H1 (cell line): ENCODE data around the gene RNF149. TPM values are rescaled to one million over a fixed set of nuclear protein-coding genes. Genes with fewer than 3 reads are reported as not detected.

Experiments used
- CBX8 ChIP-seq: fragments of 300-800, 300-1000 bp; sonication (generic); IDR thresholded peaks from 2 replicates; pipeline ENCODE4 v1.7.1; 2016; ENCODE audit warnings: low read depth, low read length, borderline replicate concordance
- CHD7 ChIP-seq: fragments of 300-600 bp; sonication (generic); IDR thresholded peaks from 2 replicates; pipeline ENCODE4 v1.7.1; 2012; ENCODE audit warnings: low read length, moderate library complexity, mild to moderate bottlenecking, inconsistent platforms; ENCODE audit not compliant: insufficient replicate concordance
- EZH2 ChIP-seq: fragments of 200-600 bp; sonication (generic); IDR thresholded peaks from 2 replicates; pipeline ENCODE4 v1.7.1; 2012; ENCODE audit warnings: low read depth, mild to moderate bottlenecking, moderate library complexity, low read length, inconsistent platforms; ENCODE audit not compliant: severe bottlenecking
- JUND ChIP-seq: IDR thresholded peaks from 2 replicates; pipeline ENCODE4 v1.6.1; 2011; ENCODE audit warnings: mild to moderate bottlenecking, improper control_type of control experiment, low read length
- MAFK ChIP-seq: IDR thresholded peaks from 2 replicates; pipeline ENCODE4 v1.6.1; 2012; ENCODE audit warnings: low read depth, mild to moderate bottlenecking, improper control_type of control experiment, low read length
- POLR2AphosphoS5 ChIP-seq: IDR thresholded peaks from 2 replicates; pipeline ENCODE4 v1.6.1; 2011; ENCODE audit warnings: low read depth, low read length
- RAD21 ChIP-seq, 2 experiments: IDR thresholded peaks in 1 of 2; conservative IDR thresholded peaks in 1 of 2; 2 replicates each; pipeline ENCODE4 v1.6.1; 2011; ENCODE audit warnings: low read depth in 2 of 2, low read length in 2 of 2, improper control_type of control experiment in 1 of 2, inconsistent platforms in 1 of 2, mild to moderate bottlenecking in 1 of 2, moderate library complexity in 1 of 2
- RFX5 ChIP-seq: IDR thresholded peaks from 2 replicates; pipeline ENCODE4 v1.6.1; 2011; ENCODE audit warnings: low read depth, low read length, improper control_type of control experiment, borderline replicate concordance
- SP1 ChIP-seq: IDR thresholded peaks from 2 replicates; pipeline ENCODE4 v1.6.1; 2011; ENCODE audit warnings: low read depth, low read length
- SRF ChIP-seq: IDR thresholded peaks from 2 replicates; pipeline ENCODE4 v1.6.1; 2011; ENCODE audit warnings: mild to moderate bottlenecking, low read depth, low read length, moderate library complexity
- TAF7 ChIP-seq: optimal IDR thresholded peaks from 2 replicates; pipeline ENCODE3; 2011; ENCODE audit warnings: low read depth, mild to moderate bottlenecking, inconsistent platforms, low read length, moderate library complexity, borderline replicate concordance
- TCF12 ChIP-seq: IDR thresholded peaks from 2 replicates; pipeline ENCODE4 v1.6.1; 2011; ENCODE audit warnings: low read depth, mild to moderate bottlenecking, low read length
- YY1 ChIP-seq: IDR thresholded peaks from 2 replicates; pipeline ENCODE4 v1.6.1; 2011; ENCODE audit warnings: low read depth, mild to moderate bottlenecking, low read length
- polyA plus RNA-seq, 7 experiments: library from polyadenylated mRNA; depleted of rRNA in 3 of 7; stranded (reverse) in 5 of 7; unstranded in 2 of 7; fragments of >200 nt in 5 of 7; fragments of 200-250 nt in 2 of 7; gene quantifications; 1 replicate in 5 of 7; 2 replicates in 1 of 7; 4 replicates in 1 of 7; pipeline versions ENCODE4 v1.2.1 to v1.2.3, GENCODE V29; 2011 to 2013; ENCODE audit warnings: missing spikeins in 2 of 7, mixed read lengths in 2 of 7
- total RNA-seq: library from RNA; stranded (reverse); fragmentation: NEBNext Ultra II Directional; extraction: Animal tissue kit (Norgen Biotek cat#: 25700); gene quantifications from 2 replicates; pipeline ENCODE4 v1.2.1, GENCODE V29; 2021

Gene RNF149
- total and polyA plus RNA-seq, 2 of the 8 experiments (the other 6 are each of a cell fraction or from before 2014, with no cell fraction given) = 16.6 to 28.2 TPM

- TF ChIP-seq CHD7 = no peak
- no peak for TF ChIP-seq SRF
- no peak for TF ChIP-seq RFX5
- no peak for TF ChIP-seq CBX8
- no peak for TF ChIP-seq RAD21 (IDR thresholded peaks at IDR 0.05 in 1 of 2, conservative IDR thresholded peaks at IDR 0.05 in 1 of 2; ENCODE audit: low read depth in 2 of 2, low read length in 2 of 2)
- no peak for TF ChIP-seq SP1
- no peak for TF ChIP-seq TAF7
- no peak for TF ChIP-seq TCF12
- TF ChIP-seq MAFK = no peak
- TF ChIP-seq POLR2AphosphoS5 = no peak
- TF ChIP-seq YY1 = no peak
- TF ChIP-seq JUND = no peak
- TF ChIP-seq EZH2 = no peak
These were observed 77.3 kb downstream of the RNF149 start (continued) for GRCh38 chr2:101231240-101231639.
